SU-DHL-6 (cell line): ENCODE measurements around the gene STARD6.

Source experiments
- H2AFZ ChIP-seq: fragments of 200-600 bp; sonication (generic); 2 replicates; pipeline ENCODE4 v1.6.1; 2014; ENCODE audit warnings: low read depth, mild to moderate bottlenecking, moderate library complexity, mixed read lengths, antibody characterized with exemption, low read length; ENCODE audit not compliant: severe bottlenecking
- H3F3A ChIP-seq: fragments of 200-600 bp; shearing (Covaris generic); 2 replicates; pipeline ENCODE4 v1.6.0; 2016; ENCODE audit warnings: antibody characterized with exemption, mild to moderate bottlenecking; ENCODE audit not compliant: insufficient read depth
- H3K27ac ChIP-seq: fragments of 200-600 bp; sonication (generic); 2 replicates; pipeline ENCODE4 v1.5.1; 2016; ENCODE audit warnings: low read depth, mild to moderate bottlenecking, low read length, moderate library complexity, mixed read lengths
- H3K27me3 ChIP-seq: fragments of 200-600 bp; sonication (generic), shearing (Covaris generic); 2 replicates; pipeline ENCODE4 v1.6.0; 2014; ENCODE audit warnings: mild to moderate bottlenecking, low read length
- H3K36me3 ChIP-seq: fragments of 200-600 bp; sonication (generic); 2 replicates; pipeline ENCODE4 v1.6.1; 2014; ENCODE audit warnings: mild to moderate bottlenecking, low read length, mixed read lengths
- H3K4me2 ChIP-seq: fragments of 300-600, 200-600 bp; shearing (Covaris generic), sonication (generic); 2 replicates; pipeline ENCODE4 v1.6.0; 2014; ENCODE audit warnings: low read length, low read depth, mild to moderate bottlenecking; ENCODE audit not compliant: poor library complexity, severe bottlenecking
- H3K4me3 ChIP-seq: fragments of 200-600 bp; sonication (generic); 2 replicates; pipeline ENCODE4 v1.5.1; 2014; ENCODE audit warnings: antibody characterized with exemption, low read length, mild to moderate bottlenecking, mixed read lengths; ENCODE audit not compliant: insufficient read depth, poor library complexity, severe bottlenecking
- H3K79me2 ChIP-seq: fragments of 200-600 bp; sonication (generic); 2 replicates; pipeline ENCODE4 v1.6.1; 2014; ENCODE audit warnings: mild to moderate bottlenecking, low read length, moderate library complexity; ENCODE audit not compliant: insufficient read depth
- H3K9ac ChIP-seq: fragments of 200-600 bp; sonication (generic); 2 replicates; pipeline ENCODE4 v1.7.0; 2014; ENCODE audit warnings: mild to moderate bottlenecking, low read length
- H3K9me2 ChIP-seq: fragments of 200-600 bp; sonication (generic); replicated peaks from 2 replicates; pipeline ENCODE4 v1.6.1; 2014; ENCODE audit warnings: low read length; ENCODE audit not compliant: insufficient read depth
- H3K9me3 ChIP-seq: fragments of 200-600 bp; sonication (generic); 2 replicates; pipeline ENCODE4 v1.6.1; 2014; ENCODE audit warnings: low read length, mixed read lengths; ENCODE audit not compliant: insufficient read depth
- H4K20me1 ChIP-seq: fragments of 200-600 bp; sonication (generic); 2 replicates; pipeline ENCODE4 v1.6.1; 2014; ENCODE audit warnings: low read depth, mild to moderate bottlenecking, antibody characterized with exemption, low read length, moderate library complexity, mixed read lengths
- EZH2phosphoT487 ChIP-seq: fragments of 200-600 bp; sonication (generic), shearing (Covaris generic); conservative IDR thresholded peaks from 2 replicates; pipeline ENCODE4 v1.6.1; 2018; ENCODE audit warnings: mild to moderate bottlenecking, antibody characterized with exemption, low read length, moderate library complexity, mixed read lengths
- TF ChIP-seq, protein P1 (sequence below): fragments of 200-600 bp; sonication (generic); IDR thresholded peaks from one replicate; pipeline ENCODE4 v1.5.1; 2017; ENCODE audit warnings: antibody characterized with exemption, mild to moderate bottlenecking, low read length, moderate library complexity; ENCODE audit not compliant: insufficient read depth, poor library complexity, severe bottlenecking

STARD6 gene

DNA sequence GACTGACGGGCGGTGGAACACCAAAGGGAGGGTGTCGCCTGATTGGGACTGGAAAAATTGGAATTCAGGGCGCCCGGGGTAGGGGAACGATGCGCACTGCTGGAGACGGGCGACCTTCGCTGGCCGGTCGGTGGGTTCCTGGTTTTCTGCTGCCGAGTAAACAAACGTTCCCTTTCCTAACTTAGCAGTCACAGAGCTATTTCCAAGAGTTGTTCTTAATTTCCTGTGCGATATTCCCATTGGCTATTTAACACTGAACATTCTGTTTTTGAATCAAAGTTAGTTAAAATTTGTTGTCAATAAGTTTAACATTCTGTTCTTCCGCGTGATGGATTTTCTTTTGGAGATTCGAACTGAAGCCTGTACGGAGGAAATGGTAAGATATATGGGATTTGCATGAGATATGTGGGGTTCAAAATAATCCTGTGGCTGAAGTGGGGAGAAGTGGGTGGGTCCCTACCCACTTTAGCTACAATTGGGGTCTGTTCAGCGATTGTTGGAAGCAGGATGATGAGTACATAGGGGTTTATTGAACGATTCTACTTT is 910 bp upstream of the STARD6 start:
- Histone ChIP-seq H2AFZ (peak overlapping the region; percentile 100), H3K27ac (peak overlapping the region; percentile 60; the same call in 1 of the 2 replicates), H3K9ac (peak overlapping the region; percentile 89), H3F3A (peaks cover 24% of the 10 kb centered on the region; the same call in 1 of the 2 replicates), H3K27me3 (no peaks in the 10 kb centered on the region), H3K4me2 (peak overlapping the region; percentile 75), H3K4me3 (peak overlapping the region; percentile 89), H4K20me1 (no peaks in the 10 kb centered on the region), H3K9me3 (no peaks in the 10 kb centered on the region), H3K79me2 (peaks cover 4% of the 10 kb centered on the region; the same call in 1 of the 2 replicates), H3K36me3 (peaks cover 24% of the 10 kb centered on the region), H3K9me2 (no peaks in the 10 kb centered on the region)
- TF ChIP-seq, protein P1, sequence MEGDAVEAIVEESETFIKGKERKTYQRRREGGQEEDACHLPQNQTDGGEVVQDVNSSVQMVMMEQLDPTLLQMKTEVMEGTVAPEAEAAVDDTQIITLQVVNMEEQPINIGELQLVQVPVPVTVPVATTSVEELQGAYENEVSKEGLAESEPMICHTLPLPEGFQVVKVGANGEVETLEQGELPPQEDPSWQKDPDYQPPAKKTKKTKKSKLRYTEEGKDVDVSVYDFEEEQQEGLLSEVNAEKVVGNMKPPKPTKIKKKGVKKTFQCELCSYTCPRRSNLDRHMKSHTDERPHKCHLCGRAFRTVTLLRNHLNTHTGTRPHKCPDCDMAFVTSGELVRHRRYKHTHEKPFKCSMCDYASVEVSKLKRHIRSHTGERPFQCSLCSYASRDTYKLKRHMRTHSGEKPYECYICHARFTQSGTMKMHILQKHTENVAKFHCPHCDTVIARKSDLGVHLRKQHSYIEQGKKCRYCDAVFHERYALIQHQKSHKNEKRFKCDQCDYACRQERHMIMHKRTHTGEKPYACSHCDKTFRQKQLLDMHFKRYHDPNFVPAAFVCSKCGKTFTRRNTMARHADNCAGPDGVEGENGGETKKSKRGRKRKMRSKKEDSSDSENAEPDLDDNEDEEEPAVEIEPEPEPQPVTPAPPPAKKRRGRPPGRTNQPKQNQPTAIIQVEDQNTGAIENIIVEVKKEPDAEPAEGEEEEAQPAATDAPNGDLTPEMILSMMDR: no peak
- no peak for TF ChIP-seq EZH2phosphoT487

DNA sequence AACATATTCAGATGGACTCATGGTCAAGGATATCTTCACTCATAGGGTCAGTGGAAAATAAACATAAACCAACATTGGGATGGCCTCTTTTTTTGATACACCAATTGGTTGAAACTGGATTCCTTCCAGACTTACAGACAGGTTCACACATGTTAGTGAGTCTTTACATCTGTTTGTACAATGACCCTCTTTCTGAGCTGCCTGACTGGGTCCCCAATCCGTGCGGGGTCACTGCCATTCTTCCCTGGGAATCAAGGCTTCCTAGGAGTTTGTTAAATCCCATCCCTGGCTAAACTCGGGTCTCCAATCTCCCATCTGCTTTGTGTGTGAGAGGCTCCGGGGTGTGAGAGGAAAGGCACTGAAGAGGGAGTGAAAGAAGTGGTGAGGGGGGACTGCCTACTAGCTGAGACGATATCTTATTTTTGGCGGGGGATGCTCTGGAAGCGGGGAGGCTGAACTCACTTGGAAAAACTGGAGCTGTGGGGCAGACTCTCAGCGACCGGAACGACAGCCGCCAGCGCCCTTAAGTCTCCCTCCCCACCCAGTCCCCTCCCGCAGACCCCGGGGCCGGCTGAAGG is 487 bp downstream of the STARD6 start:
- no peaks in the 10 kb centered on the region for H3K9me3 ChIP-seq
- H3K4me3 ChIP-seq: peak overlapping the region; percentile 89
- peak overlapping the region; percentile 75 for H3K4me2 ChIP-seq
- peaks cover 19% of the 10 kb centered on the region; the same call in 1 of the 2 replicates for H3F3A ChIP-seq
- peak overlapping the region; percentile 17; the same call in 1 of the 2 replicates for H3K27ac ChIP-seq
- H3K9ac ChIP-seq: peak overlapping the region; percentile 89
- TF ChIP-seq, protein P1: no peak
- TF ChIP-seq EZH2phosphoT487: no peak
- peaks cover 18% of the 10 kb centered on the region for H3K36me3 ChIP-seq
- no peaks in the 10 kb centered on the region for H4K20me1 ChIP-seq
- peaks cover 4% of the 10 kb centered on the region; the same call in 1 of the 2 replicates for H3K79me2 ChIP-seq
- H2AFZ ChIP-seq: peak overlapping the region; percentile 100
- no peaks in the 10 kb centered on the region for H3K9me2 ChIP-seq
- H3K27me3 ChIP-seq: no peaks in the 10 kb centered on the region

DNA sequence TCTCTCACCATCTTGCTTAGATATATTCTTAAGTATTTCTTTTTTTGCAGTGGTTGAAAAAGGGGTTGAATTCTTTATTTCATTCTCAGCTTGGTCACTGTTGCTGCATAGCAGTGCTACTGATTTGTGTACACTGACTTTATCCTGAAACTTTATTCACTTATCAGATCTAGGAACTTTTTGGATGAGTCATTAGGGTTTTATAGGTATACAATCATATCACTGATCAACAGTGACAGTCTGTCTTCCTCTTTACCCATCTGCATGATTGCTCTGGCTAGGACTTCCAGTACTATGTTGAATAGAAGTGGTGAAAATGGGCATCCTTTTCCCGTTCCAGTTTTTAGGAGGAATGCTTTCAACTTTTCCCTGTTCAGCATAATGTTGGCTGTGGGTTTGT is 6.5 kb downstream of the STARD6 start:
- TF ChIP-seq, protein P1: no peak
- no peak for TF ChIP-seq EZH2phosphoT487
- no peak overlapping the region for H3K4me3 ChIP-seq
- H3K79me2 ChIP-seq: no peaks in the 10 kb centered on the region
- H3K36me3 ChIP-seq: no peaks in the 10 kb centered on the region
- H2AFZ ChIP-seq: no peak overlapping the region
- H3K9me2 ChIP-seq: no peaks in the 10 kb centered on the region
- no peaks in the 10 kb centered on the region for H3K27me3 ChIP-seq
- H3K9ac ChIP-seq: no peak overlapping the region
- H3F3A ChIP-seq: peaks cover 2% of the 10 kb centered on the region; the same call in 1 of the 2 replicates
- H4K20me1 ChIP-seq: no peaks in the 10 kb centered on the region
- H3K9me3 ChIP-seq: no peaks in the 10 kb centered on the region
- H3K4me2 ChIP-seq: no peak overlapping the region
- no peak overlapping the region for H3K27ac ChIP-seq
